ENCODE measurements around the gene CHSY1.

DNA sequence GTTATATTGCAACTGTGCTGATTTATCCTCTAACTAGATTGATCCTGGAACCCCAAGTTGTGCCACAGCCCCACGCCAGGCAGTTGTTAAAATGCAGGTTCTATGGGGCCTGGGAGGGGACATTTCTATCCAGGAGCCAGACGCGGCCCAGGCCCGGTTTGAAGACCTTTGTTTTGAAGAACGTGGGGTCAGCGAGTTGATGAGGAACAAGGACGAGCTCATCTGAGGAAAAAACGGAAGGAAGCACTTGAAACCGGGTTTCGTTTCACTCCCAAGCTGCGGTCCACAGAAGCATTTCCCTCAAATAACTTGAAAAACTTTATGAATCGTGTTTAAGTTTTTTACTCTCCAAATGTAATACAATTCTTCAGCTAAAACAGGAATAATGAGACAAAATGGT, 76.4 kb downstream of the CHSY1 start:
- no peak for TF ChIP-seq POLR2A (IDR thresholded peaks at IDR 0.05)
- no peak for TF ChIP-seq CTCF (IDR thresholded peaks at IDR 0.05)

All from uterus (tissue), 2 donors.